HG03571 (cell line): ENCODE results near the gene CALM3.

Experiments used
- ATAC-seq: cut with Tn5 transposase; IDR thresholded peaks from one replicate; pipeline ENCODE4 v1.9.1; 2021; ENCODE audit not compliant: unreplicated experiment

Gene CALM3

DNA sequence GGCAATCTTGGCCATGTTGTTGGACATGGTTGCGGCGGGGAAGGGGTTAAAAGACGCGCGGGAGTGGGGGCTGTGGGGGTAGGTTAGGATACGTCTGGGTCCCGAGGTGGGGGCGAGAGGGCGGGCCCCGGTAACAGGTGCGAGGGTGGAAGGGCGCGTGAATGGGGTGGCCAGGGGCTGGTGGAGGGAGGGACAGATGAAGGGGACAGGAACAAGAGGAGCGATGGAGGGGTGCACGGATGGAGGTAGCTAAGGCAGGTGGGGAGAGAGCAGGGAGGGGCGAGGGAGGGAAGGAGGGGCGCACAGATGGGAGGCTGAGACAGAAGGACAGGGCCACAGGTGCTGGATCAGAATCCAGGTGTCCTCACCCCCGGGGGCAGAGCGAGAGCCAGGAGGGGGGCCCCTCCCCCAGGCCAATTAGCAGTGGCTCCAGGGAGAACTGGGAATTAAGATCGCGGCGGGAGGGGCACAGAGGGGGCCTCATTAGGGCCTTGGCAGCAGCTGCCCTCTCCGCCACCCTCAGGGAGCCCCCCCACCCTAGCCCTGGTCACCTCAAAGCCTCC, 33.6 kb downstream of the CALM3 start:
- no peak for ATAC-seq

DNA sequence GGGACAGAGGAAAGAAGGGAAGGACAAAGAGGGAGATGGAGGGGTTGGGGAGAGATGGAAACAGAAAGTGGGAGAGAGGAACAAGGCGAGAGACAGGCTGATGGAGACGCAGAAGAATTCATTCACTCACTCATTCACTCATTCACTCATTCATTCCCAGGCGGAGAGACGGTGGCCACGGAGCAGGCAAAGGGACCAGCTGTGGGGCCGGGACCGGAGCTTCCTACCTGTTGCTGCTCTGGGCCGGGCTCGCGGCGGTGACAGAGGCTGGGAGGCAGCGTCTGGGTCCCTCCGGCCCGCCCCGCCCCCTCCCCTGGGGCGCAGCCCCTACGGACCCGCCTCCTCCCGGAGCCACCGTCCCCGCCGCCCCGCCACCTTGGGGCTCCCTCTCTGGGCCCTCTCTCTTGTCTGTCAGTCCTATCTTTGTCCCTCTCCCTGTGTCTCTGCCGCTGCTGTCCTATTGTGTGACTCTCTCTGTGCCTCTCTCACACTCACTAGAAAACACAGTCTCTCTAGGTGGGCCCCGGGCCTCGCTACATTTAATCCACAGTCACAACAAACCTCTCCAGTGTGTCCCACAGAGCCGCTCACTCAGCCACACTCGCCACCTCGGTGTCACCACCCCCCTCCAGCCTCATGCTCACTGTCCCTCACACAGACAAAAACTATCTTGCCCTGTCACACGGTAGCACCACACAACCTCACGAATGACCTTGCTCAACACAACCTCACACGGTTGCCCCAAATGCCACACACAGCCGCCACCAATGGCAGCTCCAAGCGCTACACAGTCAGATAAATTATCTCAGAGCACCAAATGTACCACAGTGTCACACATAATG, 35.0 kb downstream of the CALM3 start, which contains the start of gene GNG8:
TSS of gene GNG8 (minus strand) at position 283 of the 842 bp plus-strand sequence. CDS start 1,520 bp downstream, outside the sequence.
- no peak for ATAC-seq

DNA sequence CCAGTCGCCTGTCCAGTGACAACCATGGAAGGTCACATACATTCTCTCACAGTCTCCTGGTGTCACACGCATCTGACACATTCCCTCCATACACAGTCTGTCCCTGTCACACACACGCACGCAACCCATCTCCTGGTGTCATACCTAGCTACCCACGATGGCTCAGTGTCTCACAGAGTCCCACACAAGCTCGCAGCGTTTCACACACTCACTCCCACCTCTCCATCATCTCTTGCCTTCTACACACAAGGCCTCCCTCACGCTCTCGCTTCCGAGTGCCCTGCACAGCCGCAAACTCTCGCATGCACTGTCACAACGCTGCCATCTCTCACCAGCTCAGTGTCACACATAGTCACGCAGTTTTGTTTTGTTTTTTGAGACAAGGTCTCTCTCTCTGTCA, 36.1 kb downstream of the CALM3 start:
- ATAC-seq, result no peak

DNA sequence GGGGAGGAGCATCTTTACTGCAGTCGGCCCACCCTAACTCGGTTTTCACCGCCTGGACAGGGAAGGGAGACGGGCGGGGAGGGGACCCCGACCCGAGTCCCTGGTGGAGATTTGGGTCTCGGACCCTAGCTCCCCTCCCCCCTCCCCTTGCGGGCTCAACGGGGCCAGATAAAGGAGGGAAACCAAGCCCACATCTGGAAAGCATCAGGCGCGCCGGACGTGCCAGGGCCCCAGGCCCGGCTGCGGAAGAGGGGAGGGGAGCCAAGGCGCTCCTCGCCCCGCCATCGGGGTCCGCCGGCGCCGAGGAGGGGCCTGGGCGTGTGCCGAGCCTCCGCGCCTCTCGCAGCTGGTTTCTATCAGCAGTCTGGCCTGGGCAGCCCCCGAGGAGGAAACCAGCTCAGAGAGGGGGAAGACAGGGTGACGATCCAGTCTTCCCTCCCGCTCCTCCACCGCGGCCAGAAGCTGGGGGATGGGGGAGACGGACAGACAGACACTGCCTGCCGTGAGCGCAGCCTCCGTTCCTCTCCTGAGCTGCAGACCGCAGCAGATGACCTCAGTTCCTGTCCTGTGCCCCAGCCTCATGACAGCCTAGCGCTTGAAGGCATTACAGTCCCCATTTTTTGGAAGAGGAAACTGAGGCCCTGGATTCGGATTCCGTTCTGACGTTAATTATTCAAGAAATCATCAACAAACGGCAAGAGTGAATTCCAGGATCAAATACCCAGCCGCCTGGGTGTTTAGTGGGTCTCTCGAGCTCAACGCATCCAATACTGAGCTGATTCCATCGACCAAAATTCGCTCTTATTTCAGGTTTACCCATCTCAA, 38.4 kb downstream of the CALM3 start:
- ATAC-seq, result no peak

DNA sequence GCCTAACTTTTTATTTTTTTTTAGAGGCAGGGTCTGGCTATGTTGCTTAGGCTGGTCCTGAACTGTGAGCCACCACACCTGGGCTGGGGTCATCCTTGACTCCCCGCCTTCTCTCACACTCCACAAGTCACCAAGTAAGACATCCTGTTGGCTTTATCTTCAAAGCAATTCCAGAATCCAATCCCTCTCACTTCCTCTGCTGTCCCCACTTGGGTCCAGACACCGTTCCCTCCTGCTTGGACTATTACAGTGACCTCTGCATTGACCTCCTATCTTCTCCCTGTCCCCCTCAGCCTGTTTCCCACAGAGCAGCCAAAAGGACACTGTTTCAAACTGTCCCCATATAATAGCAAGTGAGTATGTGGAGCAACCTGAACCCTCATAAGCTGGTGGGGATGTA, 39.5 kb downstream of the CALM3 start:
- no peak for ATAC-seq

DNA sequence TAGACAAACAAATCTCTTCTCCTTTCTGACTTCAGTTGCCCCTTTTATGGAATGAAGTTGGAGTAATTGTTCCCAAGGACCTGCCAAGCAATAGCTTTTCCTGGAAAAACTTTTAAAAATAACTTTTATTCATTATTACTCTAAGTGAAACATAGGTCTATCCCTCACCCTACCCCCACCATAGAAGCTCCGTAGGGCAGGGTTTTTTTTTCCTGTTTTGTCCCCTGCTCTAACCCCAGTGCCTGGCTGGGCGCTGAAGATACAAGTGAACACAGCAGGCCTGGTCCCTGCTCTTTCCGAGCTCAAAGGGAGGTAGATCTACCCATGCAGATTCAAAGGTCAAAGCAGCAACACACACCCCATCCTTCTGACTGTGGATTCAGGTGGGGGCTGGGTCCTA, 43.6 kb downstream of the CALM3 start:
- no peak for ATAC-seq

DNA sequence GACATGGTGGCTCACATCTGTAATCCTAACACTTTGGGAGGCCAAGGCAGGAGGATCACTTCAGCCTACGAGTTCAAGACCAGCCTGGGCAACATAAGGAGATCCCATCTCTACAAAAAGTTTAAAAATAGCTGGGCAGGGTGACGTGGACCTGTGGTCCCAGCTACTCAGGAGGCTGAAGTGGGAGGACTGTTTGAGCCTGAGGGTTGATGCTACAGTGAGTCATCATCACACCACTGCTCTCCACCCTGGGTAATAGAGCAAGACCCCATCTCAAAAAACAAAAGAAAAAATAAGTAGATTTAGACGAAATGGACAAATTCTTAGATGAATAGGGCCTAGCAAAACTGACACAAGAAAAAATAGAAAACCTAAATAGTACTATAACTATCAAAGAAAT, 45.3 kb downstream of the CALM3 start:
- ATAC-seq, result no peak

DNA sequence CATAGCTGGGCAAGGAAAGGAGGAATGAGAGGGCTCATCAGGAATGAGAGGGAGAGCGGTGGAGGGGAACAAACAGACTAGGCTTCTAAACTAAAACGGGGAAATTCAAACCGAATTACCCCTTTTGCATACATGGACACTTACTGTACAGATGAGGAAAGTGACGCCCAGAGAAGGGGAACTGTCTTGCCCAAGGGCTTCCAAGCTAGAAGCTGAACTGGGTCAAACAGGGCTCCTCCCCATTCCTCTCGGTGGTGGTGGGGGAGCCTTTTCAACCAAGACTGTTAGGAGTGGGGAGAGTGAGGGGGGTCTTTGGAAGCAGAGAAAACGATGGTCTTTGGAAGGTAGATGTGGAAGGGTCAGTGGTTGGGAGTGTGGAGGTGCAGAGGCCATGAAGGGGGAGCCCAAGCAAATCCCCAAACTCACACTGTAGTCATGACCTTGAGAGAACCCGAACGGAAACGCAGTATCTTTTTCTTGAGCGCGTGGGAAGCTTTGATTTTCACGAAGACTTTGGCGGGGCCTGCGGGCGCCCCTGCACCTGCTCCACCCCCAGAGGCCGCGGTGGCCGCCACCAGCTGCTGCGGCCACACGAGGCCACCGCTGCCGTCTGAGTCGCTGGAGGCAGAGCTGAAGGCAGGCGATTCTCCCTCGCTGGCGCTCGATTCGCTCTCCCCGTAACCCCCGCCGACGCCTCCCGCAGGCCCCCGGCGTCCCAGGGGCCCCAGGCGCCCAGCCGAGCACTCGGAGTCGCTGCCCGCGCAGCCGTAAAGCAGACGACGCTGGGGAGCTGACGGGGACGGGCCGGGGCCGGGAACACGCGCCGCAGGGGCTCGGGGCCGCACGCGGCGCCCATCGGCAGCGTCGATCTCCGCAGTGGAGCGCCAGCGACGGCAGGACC, 47.2 kb downstream of the CALM3 start:
- no peak for ATAC-seq

DNA sequence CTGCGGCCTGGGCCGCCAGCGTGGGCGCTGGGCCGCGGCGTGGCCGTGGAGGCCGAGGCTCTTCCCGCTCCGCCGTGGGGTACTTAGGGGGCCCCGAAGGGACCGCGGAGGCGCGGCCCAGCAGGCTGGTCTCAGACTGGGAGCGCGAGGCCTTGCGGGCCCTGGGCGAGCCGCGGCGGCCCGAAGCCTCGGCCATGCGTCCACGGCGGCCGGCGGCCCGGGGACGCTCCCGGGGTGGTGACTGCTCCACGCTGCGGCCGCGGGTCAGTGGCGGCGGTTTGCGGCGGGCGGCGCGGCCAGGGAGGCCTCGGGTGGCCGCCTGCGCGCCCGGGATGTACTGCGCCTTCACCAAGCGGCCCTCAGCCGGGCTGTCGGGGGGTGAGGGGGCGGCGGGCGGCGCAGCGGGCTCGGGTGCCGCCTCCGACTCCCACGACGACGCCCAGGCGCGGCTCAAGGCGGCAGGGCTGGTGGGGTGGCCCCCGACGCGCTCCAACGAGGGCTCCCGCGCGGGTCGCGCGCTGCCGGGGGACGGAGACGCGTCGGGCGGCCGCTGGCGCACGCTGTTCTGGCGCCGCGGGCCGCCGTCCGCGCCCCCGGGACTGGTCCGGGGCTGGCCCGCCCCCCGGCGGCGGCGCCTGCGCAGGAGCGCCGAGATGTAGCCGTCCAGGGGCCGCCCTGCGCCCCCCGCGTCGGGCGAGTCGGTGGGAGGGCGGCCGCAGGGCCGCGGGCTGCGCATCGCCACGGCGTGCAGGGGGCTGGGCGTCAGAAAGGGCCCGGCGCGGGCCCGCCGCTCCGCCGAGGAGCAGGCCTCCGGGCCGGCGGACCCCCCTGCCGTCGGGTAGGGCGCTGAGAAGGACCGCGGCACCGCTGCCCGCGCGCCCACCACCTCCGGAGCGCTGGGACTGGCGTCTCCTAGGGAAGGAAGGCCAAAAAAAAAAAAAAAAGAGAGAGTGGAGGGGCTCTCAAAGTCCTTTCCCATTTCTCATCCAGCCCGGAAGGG, 48.1 kb downstream of the CALM3 start:
- ATAC-seq, result no peak

DNA sequence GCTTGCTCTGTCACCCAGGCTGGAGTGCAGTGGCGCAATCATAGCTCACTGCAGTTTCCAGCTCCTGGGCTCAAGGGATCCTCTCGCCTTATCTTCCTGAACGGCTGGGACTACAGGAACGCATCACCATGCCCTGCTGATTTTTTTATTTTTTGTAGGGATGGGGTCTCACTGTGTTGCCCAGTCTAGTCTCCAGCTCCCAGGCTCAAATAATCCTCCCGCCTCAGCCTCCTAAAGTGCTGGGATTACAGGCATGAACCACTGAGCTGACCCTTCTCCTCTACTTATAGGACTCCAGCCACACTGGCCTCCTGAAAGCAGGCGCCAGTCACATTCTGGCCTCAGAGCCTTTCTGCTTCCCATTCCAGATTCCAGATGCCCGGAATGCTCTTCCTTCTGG, 49.3 kb downstream of the CALM3 start:
- no peak for ATAC-seq

DNA sequence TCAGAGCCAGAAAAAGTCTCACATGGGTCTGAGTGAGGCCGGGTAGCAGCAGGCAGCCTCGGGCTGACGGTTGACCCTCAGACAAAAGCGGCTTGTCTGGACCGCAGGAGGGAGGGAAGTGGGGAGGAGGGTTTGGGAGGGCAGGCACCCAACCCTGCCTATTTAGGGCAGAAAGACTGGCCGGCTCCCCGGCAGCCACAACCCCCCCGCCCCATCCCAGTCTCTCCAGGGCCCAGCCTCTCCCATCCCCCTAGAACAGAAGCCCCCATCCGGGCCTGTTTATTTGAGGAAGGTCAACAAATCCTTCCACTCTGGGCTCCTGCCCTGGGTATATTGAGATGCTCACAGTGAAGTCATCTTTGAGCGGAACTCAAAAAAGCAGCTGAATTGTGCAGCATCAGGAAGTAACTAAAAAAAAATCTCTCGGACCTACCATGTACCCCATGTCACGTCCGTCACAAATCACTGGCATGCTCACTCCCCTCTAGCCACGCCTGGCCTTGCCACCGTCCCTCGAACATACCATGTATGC, 53.6 kb downstream of the CALM3 start:
- ATAC-seq, result no peak

DNA sequence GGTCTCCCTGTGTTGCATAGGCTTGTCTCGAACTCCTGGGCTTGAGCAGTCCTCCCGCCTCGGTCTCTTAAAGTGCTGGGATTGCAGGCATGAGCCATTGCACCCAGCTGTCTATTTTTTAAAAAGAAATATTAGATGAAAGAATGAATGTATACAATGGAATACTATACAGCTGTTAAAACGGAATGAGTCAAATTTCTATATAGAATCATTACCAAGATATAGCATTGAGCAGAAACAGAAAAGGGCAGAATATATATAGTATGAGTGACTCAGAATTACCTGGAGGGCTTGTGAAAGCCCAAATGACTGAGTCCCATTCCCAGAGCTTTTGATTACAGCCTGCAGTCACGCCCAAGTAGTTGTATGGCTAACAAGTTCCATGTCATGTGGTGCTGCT, 55.4 kb downstream of the CALM3 start:
- no peak for ATAC-seq

DNA sequence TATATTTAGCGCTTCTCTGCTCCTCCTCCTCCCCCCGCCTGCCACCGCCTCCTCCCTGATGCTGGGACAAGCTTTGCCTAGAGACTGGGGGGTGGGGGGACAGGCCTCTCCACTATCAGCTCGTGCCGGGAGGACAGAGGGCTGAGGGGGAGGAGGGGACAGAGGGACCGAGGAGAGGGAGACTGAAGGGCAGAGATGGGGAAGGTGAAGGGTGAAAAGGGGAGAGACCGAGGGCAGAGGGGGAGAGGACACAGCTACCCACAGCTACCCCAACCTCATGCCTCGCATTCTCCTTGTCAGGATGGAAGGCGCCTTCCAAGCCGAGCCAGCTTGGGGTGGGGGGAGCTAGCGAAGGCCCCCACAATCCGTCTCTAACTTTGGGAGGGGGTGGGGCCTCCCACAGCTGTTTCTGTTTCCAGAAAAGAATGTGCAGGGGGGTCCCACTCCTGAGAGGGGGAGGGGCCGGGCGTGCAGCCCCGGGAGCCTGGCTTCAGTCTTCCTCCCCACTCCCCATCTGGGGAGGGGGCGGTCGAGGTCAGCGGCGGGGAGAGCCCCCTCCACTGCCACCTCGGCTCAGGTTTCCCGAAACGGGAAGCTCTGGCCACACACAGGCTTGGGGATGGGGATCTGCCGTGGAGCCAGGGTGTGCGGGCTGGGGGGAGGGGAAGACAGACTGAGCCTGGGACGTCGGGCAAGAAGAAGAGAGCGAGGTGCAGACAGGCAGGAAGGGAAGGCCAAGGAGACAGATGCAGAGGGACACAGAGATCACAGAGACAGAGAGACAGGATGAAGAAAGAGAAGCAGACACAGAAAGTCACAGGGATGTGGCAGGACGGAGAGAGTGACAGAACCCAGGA, 58.2 kb downstream of the CALM3 start:
- no peak for ATAC-seq

DNA sequence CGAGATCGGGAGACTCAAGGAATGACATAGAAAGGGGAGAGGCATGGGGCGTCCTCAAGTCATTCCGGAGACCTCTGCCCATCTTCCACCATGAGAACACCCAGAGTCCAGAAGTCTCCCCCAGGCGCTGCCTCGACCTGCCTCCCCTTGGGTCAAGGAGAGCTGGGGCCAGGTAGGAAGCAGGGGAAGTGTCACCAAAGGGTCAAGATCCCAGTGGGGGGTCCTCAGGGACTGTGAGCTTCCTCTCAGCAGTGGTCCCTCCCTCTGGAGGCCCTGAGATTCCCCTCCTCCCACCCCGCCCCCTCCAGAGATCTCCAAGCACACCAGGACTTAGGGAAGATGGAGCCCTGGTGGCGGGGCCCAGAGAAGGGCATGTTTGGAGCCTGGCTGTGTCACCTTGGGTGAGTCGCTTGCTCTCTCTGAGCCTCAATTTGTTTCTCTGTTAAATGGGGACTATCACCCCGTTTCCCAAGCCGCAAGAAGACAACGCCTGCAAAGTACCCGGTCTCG, 58.9 kb downstream of the CALM3 start:
- no peak for ATAC-seq
